ENCODE results near the gene GNL3L.
A peak's percentile ranks its signal among the peaks of the same experiment; 100 is the strongest.
"Not testable (repeated sequence)": the region's sequence is repeated elsewhere in the genome, so short reads cannot be mapped to it uniquely, and the experiment has no call there.

Gene GNL3L, protein sequence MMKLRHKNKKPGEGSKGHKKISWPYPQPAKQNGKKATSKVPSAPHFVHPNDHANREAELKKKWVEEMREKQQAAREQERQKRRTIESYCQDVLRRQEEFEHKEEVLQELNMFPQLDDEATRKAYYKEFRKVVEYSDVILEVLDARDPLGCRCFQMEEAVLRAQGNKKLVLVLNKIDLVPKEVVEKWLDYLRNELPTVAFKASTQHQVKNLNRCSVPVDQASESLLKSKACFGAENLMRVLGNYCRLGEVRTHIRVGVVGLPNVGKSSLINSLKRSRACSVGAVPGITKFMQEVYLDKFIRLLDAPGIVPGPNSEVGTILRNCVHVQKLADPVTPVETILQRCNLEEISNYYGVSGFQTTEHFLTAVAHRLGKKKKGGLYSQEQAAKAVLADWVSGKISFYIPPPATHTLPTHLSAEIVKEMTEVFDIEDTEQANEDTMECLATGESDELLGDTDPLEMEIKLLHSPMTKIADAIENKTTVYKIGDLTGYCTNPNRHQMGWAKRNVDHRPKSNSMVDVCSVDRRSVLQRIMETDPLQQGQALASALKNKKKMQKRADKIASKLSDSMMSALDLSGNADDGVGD

DNA sequence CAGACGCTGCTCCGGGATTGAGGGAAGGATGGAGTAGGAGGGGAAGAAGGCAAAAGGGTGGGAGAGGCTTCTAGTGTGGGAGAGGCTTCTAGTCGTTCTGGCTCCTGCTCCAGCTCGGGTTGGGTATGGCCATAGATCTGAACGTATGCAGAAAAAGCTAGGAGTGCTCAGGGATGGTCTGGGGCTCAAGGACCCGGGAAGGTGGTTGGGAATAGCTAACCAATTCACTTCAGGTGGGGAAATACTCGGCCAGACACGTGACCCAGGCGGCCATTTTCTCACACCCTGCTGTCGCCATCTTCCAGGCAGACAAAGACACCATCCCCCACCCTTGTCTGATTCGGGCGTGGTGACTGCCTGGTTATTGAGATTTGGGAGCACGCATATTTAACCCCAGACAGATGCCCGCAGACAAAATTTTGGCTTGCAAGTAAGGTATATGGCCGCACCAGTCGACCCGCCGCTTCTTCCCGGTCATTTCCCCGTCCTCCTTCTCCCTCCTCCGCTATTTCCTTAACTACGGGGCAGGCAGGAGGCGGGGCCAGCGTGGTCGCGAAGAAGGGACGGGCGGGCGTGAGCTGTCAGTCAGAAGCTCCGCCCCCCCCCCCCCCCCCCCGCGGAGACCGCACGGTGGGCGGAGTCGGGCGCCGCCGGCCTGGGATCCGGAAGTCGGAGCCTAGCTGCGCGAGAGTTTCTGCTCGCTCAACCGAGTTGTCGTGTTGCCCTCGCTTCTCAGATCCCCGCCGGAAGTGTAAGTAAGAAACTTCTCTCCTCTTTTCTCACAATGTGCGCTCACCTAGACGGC lies at the start of gene GNL3L:
Gene GNL3L (plus strand): TSS at position 668 of the 805 bp plus-strand sequence. CDS start 2,348 bp downstream, outside the sequence.
- peak; percentile 59 for DNase-seq

GRCh38 chrX:54482839-54483593 lies 47.0 kb upstream of the GNL3L start:
- no peak for DNase-seq

GRCh38 chrX:54483946-54484345 lies 46.1 kb upstream of the GNL3L start:
- no peak for DNase-seq

GRCh38 chrX:54484666-54485065 lies 45.4 kb upstream of the GNL3L start:
- DNase-seq = no peak

GRCh38 chrX:54489819-54490218 lies 40.2 kb upstream of the GNL3L start:
- DNase-seq = not testable (repeated sequence)

GRCh38 chrX:54492340-54492739 lies 37.7 kb upstream of the GNL3L start:
- DNase-seq = no peak

DNA sequence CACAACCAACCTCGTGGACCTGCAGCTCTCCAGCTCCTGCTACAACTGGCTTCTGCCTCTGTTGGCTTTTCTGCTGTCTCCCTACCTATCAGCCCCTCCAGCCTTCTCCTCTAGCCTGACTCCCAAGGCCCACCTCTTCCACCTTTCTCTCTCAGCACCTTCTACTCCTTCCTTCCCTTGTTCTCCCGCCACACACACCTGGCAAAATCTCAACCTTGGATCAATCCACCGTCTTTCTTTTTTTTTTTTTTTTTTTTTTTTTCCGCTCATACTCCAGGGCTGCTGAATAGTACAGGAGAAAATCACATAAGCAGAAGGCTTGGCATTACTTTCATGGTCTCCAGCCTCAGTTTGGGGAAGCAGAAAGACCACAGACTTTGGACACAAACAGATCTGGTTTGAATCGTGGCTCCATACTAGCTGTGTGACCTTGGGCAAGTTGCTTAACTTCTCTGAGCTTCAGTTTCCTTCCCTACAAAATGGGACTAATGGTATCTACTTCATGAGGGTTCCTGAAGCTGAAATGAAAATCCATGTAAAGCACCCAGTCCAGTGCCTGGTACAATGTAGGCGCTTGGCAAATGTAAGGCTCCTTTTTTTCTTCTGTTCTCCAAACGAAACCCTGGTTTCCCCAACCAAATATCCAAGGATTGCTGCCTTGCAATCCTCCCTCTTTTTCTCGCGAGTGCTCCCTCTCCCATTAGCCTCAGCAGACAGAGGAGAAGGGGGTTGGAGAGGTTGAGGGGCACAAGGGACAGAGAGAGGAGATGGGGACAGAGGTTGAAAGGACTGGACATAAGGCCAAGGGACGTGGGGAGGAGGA lies 35.6 kb upstream of the GNL3L start:
- DNase-seq = no peak

- DNase-seq = no peak
Measured at GRCh38 chrX:54494989-54495813, 34.8 kb upstream of the GNL3L start.

DNA sequence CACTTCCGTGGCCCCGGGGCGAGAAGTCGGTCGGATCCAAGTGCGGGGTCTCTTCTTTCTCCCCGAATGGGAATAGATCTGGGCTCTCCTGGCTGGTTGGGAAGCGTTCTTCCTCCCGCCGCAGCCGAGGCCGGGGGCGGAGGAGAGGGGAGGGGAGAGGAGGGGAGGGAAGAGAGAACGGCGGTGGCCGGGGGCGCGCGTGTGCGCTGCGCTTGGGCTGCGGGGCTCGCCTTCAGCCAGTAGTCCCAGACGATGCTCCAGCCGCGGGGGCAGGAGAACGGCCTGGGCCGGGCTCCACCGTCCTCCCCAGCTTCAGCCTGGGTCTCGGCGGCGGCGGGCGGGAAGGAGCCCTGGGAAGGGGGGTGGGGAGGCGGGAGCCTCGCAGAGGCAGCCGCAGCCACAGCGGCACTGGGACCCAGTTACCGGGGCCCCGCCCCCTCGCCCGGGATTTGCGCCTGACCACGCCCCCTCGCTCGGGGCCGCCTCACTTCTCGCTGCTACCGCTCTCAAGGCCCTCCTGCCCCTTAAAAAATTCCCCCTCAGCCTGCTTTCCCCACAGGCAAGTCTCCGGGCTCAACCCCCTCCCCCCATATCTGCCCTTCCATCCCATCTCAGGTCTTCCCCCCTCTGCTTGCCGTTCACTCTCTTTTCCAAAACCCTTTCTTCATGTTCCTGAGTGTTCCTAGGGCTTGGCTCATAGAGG lies 34.1 kb upstream of the GNL3L start, which contains the start of gene FGD1:
Gene FGD1 (minus strand): TSS at position 421 of the 703 bp plus-strand sequence. CDS start 802 bp downstream, outside the sequence.
- no peak for DNase-seq

DNA sequence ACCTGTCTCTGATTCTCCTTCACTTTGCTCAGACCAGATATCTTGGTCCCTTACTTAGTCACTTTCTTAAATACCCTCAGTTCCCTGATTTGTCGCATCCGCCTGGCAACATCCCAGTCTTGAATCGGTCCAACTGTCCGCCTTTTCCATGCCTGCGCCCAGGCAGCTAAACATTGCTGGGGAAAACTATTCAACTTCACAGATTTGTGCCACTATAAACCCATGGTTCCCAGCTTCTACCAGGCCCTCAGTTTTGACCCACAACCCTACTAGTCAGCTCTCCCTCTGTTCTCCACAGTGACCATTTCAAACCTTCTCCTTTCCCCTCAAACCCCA lies 33.5 kb upstream of the GNL3L start:
- DNase-seq = no peak

DNA sequence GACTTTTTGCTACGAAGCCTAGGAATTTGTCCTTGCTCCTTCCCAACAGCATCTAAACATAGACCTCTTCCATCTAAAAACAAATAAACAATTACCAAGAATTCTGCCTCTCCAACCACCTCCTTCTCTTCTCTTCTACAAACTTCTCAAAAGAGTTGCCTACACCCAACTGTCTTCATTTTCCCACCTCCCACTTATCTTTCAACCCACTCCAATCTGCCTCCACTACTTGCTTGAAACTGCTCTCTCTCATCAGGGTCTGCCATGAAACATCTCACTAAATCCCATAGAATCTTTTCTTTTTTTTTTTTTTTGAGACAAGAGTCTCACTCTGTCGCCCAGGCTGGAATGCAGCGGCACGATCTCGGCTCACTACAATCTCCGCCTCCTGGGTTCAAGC lies 33.1 kb upstream of the GNL3L start:
- DNase-seq = no peak

DNA sequence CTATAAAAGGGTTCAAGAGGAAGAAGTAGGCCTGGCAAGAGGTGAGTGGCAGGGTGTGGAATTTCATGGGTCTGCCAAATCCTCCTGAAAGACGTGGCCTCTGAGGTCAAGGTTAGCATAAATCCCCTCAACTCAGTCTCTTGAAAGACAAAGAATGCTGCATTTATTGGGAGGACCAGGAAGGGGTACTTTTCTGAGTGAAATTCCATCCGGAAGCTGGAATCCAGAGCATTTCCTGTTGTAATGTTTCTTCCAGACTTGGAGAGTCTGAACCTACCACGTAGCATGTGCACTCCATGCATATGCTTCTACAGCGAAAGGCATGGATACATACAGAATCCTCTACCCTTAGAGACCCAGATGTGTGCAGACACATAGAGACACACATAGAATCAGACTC lies 20.6 kb upstream of the GNL3L start:
- DNase-seq = no peak

- DNase-seq = no peak
Measured at GRCh38 chrX:54529151-54529550, 868 bp upstream of the GNL3L start.

DNA sequence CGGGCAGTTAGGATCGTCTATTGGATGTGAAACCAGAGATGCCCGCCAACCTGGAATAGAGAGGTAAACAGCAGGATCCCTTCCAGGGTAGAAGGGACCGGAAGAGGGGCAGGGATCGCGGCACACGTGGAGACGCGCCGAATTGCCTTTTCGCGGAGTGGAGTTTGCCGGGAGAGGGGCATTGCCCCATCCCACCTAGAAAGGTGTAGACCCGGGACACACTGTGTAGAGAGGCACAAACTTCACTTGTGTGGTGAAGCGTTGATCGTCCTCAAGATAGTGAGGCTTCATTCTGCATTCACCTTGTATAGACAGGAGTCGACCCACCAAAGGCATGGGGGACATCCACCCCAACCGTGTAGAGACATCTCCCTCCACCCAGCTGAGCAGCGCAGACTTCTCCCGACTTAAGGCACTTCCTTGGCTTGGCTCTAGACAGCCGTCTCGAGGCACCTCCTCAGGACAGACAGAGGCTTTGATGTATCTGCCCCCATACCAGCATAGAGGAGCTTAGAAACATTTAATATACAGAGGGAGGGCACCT lies 410 bp downstream of the GNL3L start:
- DNase-seq = no peak

GRCh38 chrX:54534271-54534670 lies 4.3 kb downstream of the GNL3L start:
- DNase-seq = no peak

GRCh38 chrX:54540289-54540688 lies 10.3 kb downstream of the GNL3L start:
- DNase-seq = no peak

- not testable (repeated sequence) for DNase-seq
Measured at GRCh38 chrX:54542239-54542638, 12.2 kb downstream of the GNL3L start.

DNA sequence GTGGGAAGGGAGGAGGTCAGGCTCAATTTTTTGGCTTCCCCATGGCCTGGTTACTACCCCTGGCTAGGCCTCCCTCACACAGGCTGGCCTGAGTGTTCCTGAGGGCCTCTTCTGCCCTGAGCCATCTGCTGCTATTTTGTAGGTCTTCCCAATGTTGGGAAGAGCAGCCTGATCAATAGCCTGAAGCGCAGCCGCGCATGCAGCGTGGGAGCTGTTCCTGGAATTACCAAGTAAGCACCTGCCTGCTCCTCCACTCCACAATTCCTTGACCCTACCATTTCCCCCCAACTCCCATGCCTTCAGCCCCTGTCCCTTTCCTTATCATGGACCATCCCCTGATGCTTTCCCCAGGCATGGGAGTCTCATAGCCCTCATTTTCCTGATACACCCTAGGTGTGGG lies 20.8 kb downstream of the GNL3L start:
- no peak for DNase-seq

- no peak for DNase-seq
Measured at GRCh38 chrX:54551801-54552200, 21.8 kb downstream of the GNL3L start.

DNA sequence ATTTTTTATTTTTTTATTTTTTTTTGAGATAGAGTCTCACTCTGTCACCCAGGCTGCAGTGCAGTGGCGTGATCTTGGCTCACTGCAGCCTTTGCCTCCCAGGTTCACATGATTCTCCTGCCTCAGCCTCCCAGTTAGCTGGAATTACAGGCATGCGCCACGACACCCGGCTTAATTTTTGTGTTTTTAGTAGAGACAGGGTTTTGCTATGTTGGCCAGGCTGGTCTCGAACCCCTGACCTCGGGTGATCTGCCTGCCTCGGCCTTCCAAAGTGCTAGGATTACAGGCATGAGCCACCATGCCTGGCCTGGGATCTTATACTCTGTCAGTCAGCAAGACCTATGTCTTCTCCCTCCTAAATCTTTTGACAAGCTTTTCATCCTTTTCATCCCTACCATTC lies 25.0 kb downstream of the GNL3L start:
- DNase-seq = not testable (repeated sequence)

Data from NCI-H187 treated with DMSO at 0.1 percent for 48 hours (cell line).